Kidney tubule cell (primary cell): ENCODE data around the gene CCT8.
A peak's percentile ranks its signal among the peaks of the same experiment; 100 is the strongest.

Experiments
- DNase-seq: peaks from one replicate; pipeline ENCODE4 v3.0.0-alpha.2; 2018; ENCODE audit warnings: low spot score

CCT8 gene

GRCh38 chr21:29078869-29079767 is 5.7 kb upstream of the CCT8 start:
- DNase-seq = no peak

DNA sequence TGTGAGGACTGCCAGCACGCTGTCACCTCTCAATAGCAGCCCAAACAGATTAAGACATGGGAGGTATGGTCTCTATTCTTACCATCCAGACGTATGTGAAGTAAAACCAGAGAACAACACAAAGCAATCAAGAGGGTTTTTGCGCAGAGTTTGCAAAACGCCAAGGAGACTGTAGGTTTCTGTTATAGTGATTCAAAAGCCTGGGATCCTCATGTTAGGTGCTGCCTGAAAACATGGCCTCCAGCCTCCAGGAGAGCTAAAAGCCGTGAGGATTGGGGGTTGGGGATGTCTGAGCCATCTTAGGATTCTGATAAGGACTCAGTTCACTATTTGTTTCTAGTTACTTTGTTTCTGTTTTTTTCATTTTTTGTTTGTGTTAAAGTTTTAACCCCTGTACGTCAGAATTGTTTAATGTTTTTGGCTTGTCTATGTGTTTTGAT is 4.2 kb upstream of the CCT8 start:
- DNase-seq = peak; percentile 34

DNA sequence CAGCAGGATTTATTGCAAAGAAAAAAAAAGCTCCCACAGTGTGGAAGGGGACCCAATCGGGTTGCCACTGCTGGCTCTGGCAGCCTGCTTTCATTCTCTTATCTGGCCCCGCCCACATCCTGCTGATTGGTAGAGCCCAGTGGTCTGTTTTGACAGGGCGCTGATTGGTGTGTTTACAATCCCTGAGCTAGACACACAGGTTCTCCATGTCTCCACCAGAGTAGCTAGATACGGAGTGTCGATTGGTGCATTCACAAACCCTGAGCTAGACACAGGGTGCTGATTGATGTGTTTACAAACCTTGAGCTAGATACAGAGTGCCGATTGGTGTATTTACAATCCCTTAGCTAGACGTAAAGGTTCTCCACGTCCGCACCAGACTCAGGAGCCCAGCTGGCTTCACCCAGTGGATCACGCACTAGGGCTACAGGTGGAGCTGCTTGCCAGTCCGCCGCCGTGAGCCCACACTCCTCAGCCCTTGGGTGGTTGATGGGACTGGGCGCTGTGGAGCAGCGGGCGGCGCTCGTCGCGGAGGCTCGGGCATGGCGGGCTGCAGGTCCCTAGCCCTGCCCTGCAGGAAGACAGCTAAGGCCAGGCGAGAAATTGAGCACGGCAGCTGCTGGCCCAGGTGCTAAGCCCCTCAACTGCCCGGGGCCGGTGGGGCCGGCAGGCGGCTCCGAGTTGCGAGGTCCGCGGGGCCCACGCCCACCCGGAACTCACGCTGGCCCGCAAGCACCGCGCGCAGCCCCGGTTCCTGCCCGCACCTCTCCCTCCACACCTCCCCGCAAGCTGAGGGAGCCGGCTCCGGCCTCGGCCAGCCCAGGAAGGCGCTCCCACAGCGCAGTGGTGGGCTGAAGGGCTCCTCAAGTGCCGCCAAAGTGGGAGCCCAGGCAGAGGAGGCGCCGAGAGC is 3.5 kb upstream of the CCT8 start:
- peak; percentile 49 for DNase-seq

DNA sequence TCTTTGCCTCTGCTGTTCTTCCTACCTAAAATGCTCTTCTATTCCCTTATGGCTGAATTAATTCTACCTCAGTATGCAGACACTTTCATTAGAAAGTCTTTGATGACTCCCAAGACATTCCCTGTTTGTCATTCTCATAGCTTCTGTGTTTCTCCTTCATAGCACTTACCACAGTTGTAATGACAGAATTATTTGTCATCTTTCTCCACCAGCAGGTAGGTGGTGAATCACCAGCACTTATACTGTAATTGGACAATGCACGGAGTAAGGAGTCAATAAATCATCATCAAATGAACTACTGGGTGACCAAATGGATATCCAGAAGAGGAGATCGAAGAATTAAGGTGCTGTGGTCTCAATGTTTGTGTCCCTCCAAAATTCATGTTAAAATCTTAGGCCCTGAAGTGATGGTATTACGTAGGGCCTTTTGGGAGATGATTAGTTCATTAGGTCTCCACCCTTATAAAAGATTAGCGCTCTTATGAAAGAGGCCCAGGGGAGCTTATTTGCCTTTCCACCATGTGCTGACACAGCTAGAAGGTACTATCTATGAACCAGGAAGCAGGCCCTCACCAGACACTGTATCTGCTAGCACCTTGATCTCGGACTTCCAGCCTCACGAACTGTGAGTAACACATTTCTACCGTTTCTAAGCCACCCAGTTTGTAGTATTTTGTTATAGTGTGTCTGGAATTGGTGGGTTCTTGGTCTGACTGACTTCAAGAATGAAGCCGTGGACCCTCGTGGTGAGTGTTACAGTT is 2.4 kb upstream of the CCT8 start:
- DNase-seq = peak; percentile 95

DNA sequence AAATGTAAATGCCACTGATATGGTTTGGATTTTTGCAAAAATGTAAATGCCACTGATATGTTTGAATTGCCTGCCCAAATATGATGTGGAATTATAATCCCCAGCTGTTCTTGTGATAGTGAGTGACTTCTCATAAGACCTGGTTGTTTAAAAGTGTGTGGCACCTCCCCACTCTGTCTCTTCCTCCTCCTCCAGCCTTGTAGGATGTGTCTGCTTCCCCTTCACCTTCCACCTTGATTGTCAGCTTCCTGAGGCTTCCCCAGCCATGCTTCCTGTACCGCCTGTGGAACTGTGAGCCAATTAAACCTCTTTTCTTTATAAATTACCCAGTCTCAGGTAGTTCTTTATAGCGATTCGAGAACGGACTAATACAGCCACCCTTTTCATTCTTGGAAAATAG is 1.3 kb upstream of the CCT8 start:
- no peak for DNase-seq

- DNase-seq = no peak
Observed at GRCh38 chr21:29074007-29074376, 544 bp upstream of the CCT8 start.

- peak; percentile 34 for DNase-seq
Observed at GRCh38 chr21:29072873-29073221, 601 bp downstream of the CCT8 start.

- no peak for DNase-seq
Observed at GRCh38 chr21:29064850-29065481, 8.5 kb downstream of the CCT8 start.

DNA sequence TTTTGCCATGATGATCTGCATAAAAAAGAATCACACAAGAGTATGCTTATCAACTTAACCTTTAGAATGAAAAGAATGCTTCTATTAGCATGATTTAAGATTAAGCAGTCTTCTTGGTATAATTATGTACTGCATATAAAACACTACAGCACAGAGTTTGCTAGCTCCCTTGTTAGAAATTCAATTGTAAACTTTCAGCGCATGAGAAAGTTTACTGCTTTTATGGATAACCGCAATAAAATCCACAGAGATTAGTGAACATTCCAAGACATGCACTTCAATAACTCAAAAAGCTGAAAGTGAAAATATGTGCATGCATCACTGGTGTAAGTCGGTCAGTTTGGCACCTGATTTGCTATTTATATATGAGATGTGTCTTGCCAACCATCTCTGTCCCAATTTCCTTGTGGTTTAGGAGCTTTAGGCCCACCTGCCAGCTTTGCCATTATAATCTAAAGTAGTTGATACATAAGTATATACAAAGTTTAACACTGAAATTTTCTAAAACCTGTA is 16.9 kb downstream of the CCT8 start:
- DNase-seq = no peak

GRCh38 chr21:29056005-29056404 is 17.4 kb downstream of the CCT8 start:
- no peak for DNase-seq

GRCh38 chr21:29055080-29055479 is 18.4 kb downstream of the CCT8 start:
- no peak for DNase-seq

DNA sequence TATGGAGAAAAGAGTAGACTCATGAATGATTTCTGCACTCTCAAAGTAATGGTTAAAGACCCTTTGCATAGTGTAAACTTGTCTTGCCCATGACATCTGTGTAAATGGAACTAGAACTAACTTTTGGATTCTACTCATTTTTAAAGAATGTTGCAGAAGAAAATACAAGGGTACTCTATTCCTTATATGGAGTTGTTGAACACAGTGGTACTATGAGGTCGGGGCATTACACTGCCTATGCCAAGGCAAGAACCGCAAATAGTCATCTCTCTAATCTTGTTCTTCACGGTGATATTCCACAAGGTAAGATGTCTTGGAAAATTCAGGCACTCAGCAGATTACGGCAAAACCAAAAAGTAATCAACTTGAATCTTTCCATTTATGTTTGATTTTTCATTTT is 19.8 kb downstream of the CCT8 start:
- no peak for DNase-seq

- DNase-seq = no peak
Observed at GRCh38 chr21:29053011-29053553, 20.4 kb downstream of the CCT8 start.

GRCh38 chr21:29052224-29052623 is 21.2 kb downstream of the CCT8 start:
- DNase-seq = no peak

GRCh38 chr21:29034678-29035077 is 38.8 kb downstream of the CCT8 start:
- no peak for DNase-seq

DNA sequence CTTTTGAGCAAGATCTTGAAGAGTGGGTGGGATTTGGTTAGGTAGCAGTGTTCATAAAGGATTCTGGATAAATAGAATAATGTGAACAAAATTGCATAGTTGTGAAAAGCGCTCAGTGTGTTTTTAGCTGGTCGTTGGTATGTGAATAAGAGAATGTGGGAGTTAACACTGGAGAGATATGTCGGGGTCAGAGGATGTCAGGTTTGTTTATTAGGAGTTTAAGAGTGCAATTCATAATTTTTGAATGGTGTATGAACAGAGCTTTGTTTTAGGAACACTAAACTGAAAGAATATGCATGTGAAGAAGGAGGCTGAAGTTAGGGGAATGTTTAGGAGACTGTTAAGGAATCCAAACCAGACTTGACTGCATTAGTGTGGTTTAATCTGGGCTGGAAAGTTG is 39.6 kb downstream of the CCT8 start:
- no peak for DNase-seq

DNA sequence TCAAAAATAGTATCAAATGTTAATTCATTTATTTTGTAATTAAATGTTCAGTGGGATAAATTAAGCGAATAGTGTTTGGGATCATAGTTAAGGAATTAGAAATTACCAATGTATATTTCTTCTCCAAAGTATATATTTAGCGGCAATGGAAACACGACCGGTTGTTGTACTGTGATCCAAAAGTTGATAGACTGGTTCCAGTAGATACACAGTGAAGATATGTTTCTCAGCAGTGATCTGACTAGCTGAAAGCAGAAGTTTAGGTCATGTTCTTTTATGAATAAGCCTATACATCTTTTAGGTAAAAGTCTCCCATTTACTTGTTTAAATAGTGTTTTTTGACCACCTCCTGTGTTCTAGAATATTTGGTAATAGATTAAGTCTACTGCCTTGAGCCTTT is 40.1 kb downstream of the CCT8 start:
- DNase-seq = no peak

GRCh38 chr21:29030909-29031308 is 42.5 kb downstream of the CCT8 start:
- DNase-seq = no peak

DNA sequence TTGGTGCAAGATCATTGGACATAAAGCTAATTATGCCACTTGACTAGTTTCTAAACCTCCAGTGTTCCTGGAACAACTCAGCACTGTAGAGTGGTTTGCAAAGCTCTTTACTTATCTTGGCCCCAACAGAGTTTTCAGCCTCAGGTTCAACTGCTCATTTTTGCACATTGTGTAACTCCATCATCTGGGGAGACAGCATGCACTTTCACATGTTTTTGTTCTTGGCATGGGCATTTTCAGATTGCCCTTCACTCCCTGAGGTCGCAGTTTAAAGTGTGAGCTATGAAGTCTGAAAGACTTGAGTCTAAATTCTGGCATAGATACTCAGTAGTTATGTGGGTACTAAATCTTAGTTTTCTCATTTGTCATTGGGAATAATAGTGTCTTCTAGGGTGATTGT is 43.9 kb downstream of the CCT8 start:
- no peak for DNase-seq

- peak; percentile 31 for DNase-seq
Observed at GRCh38 chr21:29025328-29025713, 48.1 kb downstream of the CCT8 start.
